Motor neuron (in vitro differentiated cells): ENCODE results near the gene ZNF778. TPM values are rescaled to one million over a fixed set of nuclear protein-coding genes. Genes with fewer than 3 reads are reported as not detected.
"Not testable (repeated sequence)": the region's sequence is repeated elsewhere in the genome, so short reads cannot be mapped to it uniquely, and the experiment has no call there.

ENCODE experiments used
- ATAC-seq, 8 experiments: fragments of 200-7000 bp; cut with Tn5 transposase; replicated peaks in 6 of 8; 2 replicates each; pipeline ENCODE4 v1.8.0; 2021; ENCODE audit warnings: mild to moderate bottlenecking in 8 of 8, moderate library complexity in 8 of 8
- H3K27ac ChIP-seq, 2 donors: fragments of 250-450 bp; sonication (Bioruptor Pico); 2 replicates each; pipeline ENCODE4 v1.9.0; 2021; ENCODE audit warnings: antibody characterized with exemption in 2 of 2, mild to moderate bottlenecking in 2 of 2, moderate library complexity in 1 of 2
- H3K4me1 ChIP-seq, 2 donors: fragments of 250-450 bp; sonication (Bioruptor Pico); replicated peaks in 1 of 2; 2 replicates each; pipeline ENCODE4 v1.6.1; 2021; ENCODE audit warnings: antibody characterized with exemption in 2 of 2, mild to moderate bottlenecking in 2 of 2, moderate library complexity in 1 of 2
- H3K4me3 ChIP-seq, 5 donors: fragments of 250-450 bp; sonication (Bioruptor Pico); 2 replicates each; pipeline ENCODE4 v1.9.0; 2021; ENCODE audit warnings: antibody characterized with exemption in 5 of 5, mild to moderate bottlenecking in 5 of 5, moderate library complexity in 4 of 5
- WGBS, 10 experiments: fragments of 450-650 bp; shearing (Covaris generic); methylation state at CpG; one replicate each; pipeline ENCODE4 v1.0.0; 2022; 5-methylcytosine and 5-hydroxymethylcytosine counted together
- in situ Hi-C, 9 experiments: fragments of 400-800 bp; cut with MboI; loops; one replicate each; pipeline ENCODE4 v1.15.0; 2021; ENCODE audit warnings: low sequenced_read_pairs in 9 of 9, low pct_unique_long_range_greater_than_20kb in 2 of 9; ENCODE audit not compliant: unreplicated experiment in 9 of 9
- total RNA-seq, 8 experiments: library from RNA; unstranded; fragments of 300-600 nt; gene quantifications; 2 replicates each; pipeline versions ENCODE4 v1.2.3 to v1.2.4, GENCODE V29; 2022

ZNF778 gene
- total RNA-seq, 8 experiments from 2014 or later = 6.8 to 14.7 (median 9.0) TPM

DNA sequence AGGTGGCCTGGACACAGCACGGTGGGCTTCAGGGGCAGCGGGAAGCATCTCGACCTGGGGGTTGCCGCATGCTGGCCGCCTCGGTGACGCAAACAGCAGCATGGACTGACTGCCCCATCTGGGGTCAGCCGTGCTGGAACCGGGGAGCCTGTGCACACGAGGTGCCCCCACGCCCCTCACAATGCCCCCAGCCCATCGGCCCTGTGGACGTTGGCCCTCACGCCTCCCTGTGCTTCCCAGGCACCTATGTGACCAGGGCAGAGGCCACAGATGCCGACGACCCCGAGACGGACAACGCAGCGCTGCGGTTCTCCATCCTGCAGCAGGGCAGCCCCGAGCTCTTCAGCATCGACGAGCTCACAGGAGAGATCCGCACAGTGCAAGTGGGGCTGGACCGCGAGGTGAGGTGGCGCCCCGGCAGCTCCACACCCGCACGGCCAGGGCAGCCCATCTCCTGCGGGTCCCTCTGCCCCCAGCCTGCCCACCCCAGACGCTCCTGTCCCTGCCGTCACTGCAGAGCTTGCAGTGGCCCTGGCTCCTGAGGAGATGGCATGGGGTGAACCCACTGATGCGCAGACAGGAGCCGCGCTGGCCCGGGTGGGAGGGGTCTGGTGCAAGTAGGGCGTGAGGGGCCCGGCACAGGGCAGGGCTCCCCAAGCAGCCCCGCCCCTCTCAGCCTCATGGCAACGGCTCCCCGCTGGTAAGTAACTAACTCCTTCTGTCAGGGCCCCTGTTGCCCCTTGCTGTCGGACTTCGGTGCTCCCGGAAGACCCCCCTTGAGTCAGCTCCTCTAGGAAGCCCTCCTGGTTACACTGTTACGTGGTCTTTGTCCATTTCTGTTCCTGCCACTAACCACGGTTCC is 32.3 kb upstream of the ZNF778 start:
- 40 to 80% (median 52%) methylated on average over 2 to 19 of the region's 48 CpGs; no CpG with 5 or more reads in 6 of the 10 experiments for WGBS, 10 experiments
- no peak overlapping the region for H3K27ac ChIP-seq
- in situ Hi-C loops = no loop called here
- peak in 5 of 8 experiments; percentile 6 to 15 (median 13) for ATAC-seq
- no peak overlapping the region for H3K4me3 ChIP-seq
- H3K4me1 ChIP-seq = no peaks in the 10 kb centered on the region

DNA sequence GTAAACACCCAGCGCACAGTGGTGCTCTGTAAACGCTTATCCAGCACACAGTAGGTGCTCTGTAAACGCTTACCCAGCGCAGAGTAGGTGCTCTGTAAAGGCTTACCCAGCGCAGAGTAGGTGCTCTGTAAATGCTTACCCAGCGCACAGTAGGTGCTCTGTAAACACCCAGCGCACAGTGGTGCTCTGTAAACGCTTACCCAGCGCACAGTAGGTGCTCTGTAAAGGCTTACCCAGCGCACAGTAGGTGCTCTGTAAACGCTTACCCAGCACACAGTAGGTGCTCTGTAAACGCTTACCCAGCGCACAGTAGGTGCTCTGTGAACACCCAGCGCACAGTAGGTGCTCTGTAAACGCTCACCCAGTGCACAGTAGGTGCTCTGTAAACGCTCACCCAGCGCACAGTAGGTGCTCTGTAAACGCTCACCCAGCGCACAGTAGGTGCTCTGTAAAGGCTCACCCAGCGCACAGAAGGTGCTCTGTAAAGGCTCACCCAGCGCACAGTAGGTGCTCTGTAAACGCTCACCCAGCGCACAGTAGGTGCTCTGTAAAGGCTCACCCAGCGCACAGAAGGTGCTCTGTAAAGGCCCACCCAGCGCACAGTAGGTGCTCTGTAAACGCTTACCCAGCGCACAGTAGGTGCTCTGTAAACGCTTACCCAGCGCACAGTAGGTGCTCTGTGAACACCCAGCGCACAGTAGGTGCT is 31.5 kb upstream of the ZNF778 start:
- in situ Hi-C loops, H3K4me1 ChIP-seq, H3K4me3 ChIP-seq, ATAC-seq, H3K27ac ChIP-seq: not testable (repeated sequence)
- WGBS, 10 experiments = 65 to 100% (median 80%) methylated on average over 2 to 6 of the region's 30 CpGs; no CpG with 5 or more reads in 5 of the 10 experiments

DNA sequence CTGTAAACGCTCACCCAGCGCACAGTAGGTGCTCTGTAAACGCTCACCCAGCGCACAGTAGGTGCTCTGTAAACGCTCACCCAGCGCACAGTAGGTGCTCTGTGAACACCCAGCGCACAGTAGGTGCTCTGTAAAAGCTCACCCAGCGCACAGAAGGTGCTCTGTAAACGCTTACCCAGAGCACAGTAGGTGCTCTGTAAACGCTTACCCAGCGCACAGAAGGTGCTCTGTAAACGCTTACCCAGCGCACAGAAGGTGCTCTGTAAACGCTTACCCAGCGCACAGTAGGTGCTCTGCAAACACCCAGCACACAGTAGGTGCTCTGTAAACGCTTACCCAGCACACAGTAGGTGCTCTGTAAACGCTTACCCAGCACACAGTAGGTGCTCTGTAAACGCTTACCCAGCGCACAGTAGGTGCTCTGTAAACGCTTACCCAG is 30.9 kb upstream of the ZNF778 start:
- H3K27ac ChIP-seq, H3K4me3 ChIP-seq, ATAC-seq, in situ Hi-C loops, H3K4me1 ChIP-seq: not testable (repeated sequence)
- 79 to 100% (median 91%) methylated on average over 2 to 7 of the region's 20 CpGs; no CpG with 5 or more reads in 4 of the 10 experiments for whole genome bisulfite sequencing, 10 experiments

DNA sequence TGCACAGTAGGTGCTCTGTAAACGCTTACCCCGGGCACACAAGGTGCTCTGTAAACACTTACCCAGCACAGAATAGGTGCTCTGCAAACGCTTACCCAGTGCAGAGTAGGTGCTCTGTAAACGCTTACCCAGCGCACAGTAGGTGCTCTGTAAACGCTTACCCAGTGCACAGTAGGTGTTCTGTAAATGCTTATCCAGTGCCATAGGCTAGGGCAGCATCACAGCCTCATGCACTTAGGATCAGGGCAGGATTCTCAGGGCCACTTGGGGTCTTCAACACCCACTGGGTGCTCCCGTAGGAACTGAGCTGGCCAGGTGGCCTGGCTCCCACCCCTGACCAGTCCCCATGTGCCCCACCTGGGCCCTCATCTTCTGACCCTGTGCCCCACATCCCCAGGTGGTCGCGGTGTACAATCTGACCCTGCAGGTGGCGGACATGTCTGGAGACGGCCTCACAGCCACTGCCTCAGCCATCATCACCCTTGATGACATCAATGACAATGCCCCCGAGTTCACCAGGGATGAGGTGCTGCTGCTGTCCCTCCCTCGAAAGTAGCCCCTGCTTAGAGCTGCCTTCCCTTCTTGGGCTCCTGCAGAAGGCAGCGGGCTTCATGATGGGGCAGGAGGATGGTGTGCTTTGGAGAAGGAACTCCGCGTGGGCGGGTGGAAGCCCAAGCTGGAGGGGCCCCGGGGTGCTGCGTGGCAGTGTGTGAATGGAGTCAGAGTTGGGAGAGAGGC is 30.3 kb upstream of the ZNF778 start:
- WGBS, 10 experiments = 38 to 100% (median 74%) methylated on average over 2 to 10 of the region's 19 CpGs; no CpG with 5 or more reads in 3 of the 10 experiments
- H3K4me1 ChIP-seq = peaks cover 4 to 8% of the 10 kb centered on the region in 2 donors
- in situ Hi-C loops = no loop called here
- peak in 6 of 8 experiments; percentile 7 to 45 (median 26) for ATAC-seq
- no peak overlapping the region for H3K27ac ChIP-seq
- no peak overlapping the region for H3K4me3 ChIP-seq

DNA sequence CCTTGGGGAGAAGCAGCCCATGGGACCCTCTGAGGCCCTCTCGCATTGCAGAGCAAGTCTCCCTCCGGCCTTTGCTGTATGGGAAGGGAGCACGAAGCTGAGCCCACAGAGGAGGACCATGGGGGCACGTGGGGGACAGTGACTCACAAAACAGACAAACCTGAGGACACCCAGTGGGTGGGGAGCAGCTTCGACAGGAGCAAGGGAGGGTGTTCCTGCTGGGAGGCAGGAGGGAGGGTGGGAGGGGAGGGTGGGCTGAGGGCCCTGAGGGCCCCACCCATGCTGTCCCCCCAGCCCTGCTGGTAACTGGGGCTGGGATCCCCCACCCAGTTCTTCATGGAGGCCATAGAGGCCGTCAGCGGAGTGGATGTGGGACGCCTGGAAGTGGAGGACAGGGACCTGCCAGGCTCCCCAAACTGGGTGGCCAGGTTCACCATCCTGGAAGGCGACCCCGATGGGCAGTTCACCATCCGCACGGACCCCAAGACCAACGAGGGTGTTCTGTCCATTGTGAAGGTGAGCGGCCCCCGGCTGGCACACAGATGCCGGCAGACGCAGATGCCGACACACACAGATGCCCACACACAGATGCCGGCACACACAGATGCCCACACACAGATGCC is 29.6 kb upstream of the ZNF778 start:
- no peak overlapping the region for H3K4me3 ChIP-seq
- no peak overlapping the region for H3K27ac ChIP-seq
- in situ Hi-C loops = no loop called here
- 0 to 100% (median 33%) methylated on average over 1 of the region's 19 CpGs; no CpG with 5 or more reads in 7 of the 10 experiments for WGBS, 10 experiments
- peaks cover 4 to 8% of the 10 kb centered on the region in 2 donors for H3K4me1 ChIP-seq
- ATAC-seq = peak in 3 of 8 experiments; percentile 32 to 56 (median 45)

DNA sequence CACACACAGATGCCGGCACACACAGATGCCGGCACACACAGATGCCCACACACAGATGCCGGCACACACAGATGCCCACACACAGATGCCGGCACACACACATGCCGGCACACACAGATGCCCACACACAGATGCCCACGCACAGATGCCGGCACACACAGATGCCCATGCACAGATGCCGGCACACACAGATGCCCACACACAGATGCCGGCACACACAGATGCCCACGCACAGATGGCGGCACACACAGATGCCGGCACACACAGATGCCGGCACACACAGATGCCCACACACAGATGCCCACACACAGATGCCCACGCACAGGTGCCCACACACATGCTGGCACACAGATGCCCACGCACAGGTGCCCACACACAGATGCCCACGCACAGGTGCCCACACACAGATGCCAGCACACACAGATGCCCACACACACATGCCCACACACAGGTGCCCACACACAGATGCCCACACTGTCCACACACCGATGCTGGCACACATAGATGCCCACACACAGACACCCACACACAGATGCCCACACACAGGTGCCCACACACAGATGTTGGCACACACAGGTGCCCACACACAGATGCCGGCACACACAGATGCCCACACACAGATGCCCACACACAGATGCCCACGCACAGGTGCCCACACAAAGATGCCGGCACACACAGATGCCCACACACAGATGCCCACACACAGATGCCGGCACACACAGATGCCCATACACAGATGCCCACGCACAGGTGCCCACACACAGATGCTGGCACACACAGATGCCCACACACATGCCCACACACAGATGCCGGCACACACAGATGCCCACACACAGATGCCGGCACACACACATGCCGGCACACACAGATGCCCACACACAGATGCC is 28.8 kb upstream of the ZNF778 start:
- ATAC-seq, H3K27ac ChIP-seq, H3K4me3 ChIP-seq, in situ Hi-C loops, H3K4me1 ChIP-seq: not testable (repeated sequence)
- 50 to 100% (median 85%) methylated on average over 1 to 4 of the region's 25 CpGs; no CpG with 5 or more reads in 6 of the 10 experiments for WGBS, 10 experiments

DNA sequence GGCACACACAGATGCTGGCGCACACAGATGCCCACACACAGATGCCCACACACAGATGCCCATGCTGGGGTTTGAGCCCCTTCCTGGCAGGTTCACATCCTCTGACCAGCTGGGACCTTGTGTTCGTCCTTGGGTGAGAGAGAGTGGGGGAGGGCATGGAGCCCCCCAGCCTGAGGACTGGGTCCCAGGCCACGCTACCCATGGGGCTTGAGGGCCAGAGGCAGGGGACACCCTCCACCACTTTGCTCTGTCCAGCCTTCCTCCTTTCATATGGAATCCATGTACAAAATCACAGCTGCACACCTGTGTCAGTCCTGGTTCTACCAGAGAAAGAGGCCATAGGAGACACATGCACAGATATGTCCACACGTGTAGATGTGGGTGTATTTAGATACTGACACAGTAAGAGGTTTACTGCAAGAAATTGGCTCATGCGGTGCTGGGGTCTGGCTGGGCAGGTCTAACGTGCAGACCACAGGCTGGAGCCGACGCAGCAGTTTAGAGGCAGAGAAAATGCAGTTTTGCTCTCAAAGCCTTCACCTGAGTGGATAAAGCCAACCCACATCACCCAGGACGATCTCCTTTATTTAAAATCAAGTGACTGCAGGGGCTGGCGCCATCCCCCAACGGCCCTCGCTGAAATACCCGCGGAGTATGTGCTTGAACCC is 28.0 kb upstream of the ZNF778 start:
- no peak overlapping the region for H3K4me3 ChIP-seq
- no peak for ATAC-seq
- no peak overlapping the region for H3K27ac ChIP-seq
- WGBS, 10 experiments = 19 to 80% (median 58%) methylated on average over 1 to 7 of the region's 14 CpGs; no CpG with 5 or more reads in 2 of the 10 experiments
- in situ Hi-C loops = no loop called here
- H3K4me1 ChIP-seq = peaks cover 4 to 8% of the 10 kb centered on the region in 2 donors

DNA sequence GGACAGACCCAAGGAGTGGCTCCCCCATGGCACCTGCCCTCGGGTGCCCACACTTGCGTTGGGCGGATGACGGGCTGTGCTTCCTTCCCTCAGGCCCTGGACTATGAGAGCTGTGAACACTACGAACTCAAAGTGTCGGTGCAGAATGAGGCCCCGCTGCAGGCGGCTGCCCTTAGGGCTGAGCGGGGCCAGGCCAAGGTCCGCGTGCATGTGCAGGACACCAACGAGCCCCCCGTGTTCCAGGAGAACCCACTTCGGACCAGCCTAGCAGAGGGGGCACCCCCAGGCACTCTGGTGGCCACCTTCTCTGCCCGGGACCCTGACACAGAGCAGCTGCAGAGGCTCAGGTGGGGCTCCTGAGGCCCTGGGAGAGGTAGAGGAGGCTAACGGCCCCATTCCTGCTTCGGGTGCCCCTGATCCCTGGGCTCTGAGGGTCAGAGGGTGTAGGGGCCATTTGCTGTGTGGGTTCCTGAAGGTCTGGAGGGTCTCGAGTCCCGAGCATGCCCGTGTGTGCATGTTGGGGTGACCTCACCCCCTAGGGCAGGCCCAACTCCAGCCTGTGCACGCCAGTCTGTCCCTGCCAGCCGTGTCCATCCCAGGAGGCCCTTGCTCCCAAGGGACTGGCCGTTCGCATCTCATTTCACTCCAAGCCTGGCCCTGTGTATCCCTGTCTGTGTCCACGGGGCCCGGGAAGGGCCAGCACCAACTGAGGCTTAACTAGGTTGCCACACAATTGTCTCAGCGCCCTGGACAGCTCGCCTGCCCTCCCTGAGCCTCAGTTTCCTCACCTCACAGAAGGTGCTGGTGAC is 27.1 kb upstream of the ZNF778 start:
- ATAC-seq = no peak
- 40 to 90% (median 73%) methylated on average over 2 to 15 of the region's 28 CpGs; no CpG with 5 or more reads in 5 of the 10 experiments for WGBS, 10 experiments
- Histone ChIP-seq H3K4me1 (peaks cover 4 to 8% of the 10 kb centered on the region in 2 donors), H3K4me3 (no peak overlapping the region), H3K27ac (no peak overlapping the region)
- in situ Hi-C loops = no loop called here

DNA sequence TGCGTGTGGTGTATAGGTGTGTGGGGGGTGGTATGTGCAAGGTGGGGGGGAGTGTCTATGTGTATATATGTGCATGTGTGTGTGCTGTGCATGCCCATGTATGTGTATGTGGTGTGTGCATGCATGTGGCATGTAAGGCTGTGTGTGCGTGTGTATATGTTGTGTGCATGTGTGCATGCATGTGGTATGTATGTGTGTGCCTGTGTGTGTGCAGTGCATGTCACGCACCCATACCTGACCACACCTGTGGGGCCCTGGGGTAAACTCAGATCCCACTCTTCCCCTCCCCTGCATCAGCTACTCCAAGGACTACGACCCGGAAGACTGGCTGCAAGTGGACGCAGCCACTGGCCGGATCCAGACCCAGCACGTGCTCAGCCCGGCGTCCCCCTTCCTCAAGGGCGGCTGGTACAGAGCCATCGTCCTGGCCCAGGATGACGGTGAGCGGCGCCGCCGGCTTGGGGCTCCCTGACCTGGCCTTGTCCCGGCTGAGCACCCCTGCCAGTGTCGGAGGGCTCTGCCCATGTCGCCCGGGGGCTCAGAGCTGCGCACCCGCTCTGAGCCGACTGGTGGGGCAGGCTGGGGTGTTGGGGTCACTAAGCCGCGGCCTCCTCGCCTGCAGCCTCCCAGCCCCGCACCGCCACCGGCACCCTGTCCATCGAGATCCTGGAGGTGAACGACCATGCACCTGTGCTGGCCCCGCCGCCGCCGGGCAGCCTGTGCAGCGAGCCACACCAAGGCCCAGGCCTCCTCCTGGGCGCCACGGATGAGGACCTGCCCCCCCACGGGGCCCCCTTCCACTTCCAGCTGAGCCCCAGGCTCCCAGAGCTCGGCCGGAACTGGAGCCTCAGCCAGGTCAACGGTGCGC is 26.2 kb upstream of the ZNF778 start:
- ATAC-seq = peak in 5 of 8 experiments; percentile 1 to 23 (median 12)
- in situ Hi-C loops = no loop called here

DNA sequence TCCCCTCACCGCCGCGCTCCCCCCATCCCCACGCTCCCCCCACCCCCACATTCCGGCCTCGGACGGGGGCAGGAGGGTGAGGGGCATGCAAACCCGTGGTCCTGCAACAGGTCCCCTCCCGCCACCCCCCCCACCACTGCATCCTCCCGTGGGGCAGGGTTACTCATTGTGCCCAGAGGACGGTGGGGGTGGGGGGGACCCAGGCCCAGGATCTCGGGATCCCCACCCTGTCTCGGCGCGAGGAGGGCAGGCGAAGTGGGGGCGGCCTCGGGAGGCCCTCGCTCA is 25.7 kb upstream of the ZNF778 start:
- in situ Hi-C loops = no loop called here
- peak overlapping the region; percentile 18 to 42 (median 30) for H3K4me3 ChIP-seq
- peaks cover 4 to 8% of the 10 kb centered on the region in 2 donors for H3K4me1 ChIP-seq
- WGBS, 10 experiments = no CpG with 5 or more reads among the region's 19 CpGs
- no peak for ATAC-seq
- no peak overlapping the region for H3K27ac ChIP-seq

More for the DNA sequence above, 26.2 kb upstream of the ZNF778 start:
- WGBS, 10 experiments = 49 to 100% (median 67%) methylated on average over 1 to 5 of the region's 44 CpGs; no CpG with 5 or more reads in 5 of the 10 experiments
- Histone ChIP-seq H3K4me3 (peak overlapping the region in 2 of 5 donors; percentile 29 to 35), H3K4me1 (peaks cover 4 to 8% of the 10 kb centered on the region in 2 donors), H3K27ac (no peak overlapping the region)
